HL-60 (cell line): ENCODE measurements around the gene CPVL.

Source experiments
- POLR2AphosphoS5 ChIP-seq: IDR thresholded peaks from 2 replicates; pipeline ENCODE4 v1.6.1; 2012; ENCODE audit warnings: low read depth
- SPI1 ChIP-seq: IDR thresholded peaks from 2 replicates; pipeline ENCODE4 v1.6.1; 2012; ENCODE audit warnings: low read depth, mild to moderate bottlenecking, borderline replicate concordance
- TF ChIP-seq, protein P1 (sequence below): IDR thresholded peaks from one replicate; pipeline ENCODE4 v1.5.1; 2011; ENCODE audit warnings: low read length, control low read depth, inconsistent platforms; ENCODE audit not compliant: insufficient read depth

DNA sequence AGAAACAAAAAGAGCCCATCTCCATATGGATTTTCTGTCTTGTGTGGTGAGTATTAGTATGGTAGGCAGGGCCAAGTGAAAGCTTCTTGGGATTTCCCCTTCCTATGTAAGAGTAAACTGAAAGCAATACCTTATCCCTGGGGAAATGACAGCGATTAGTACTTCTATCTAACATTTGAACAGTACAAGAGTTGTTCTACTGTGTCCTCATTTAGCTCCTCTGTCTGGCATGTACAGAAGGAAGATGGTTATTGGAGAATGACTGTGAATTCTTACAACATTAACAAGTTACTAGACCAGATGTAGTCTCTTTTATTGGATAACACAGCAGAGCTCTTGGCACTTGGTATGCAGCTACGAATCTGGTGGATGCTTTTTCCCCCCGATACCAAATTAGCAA is 170.3 kb downstream of the CPVL start:
- TF ChIP-seq, protein P1, sequence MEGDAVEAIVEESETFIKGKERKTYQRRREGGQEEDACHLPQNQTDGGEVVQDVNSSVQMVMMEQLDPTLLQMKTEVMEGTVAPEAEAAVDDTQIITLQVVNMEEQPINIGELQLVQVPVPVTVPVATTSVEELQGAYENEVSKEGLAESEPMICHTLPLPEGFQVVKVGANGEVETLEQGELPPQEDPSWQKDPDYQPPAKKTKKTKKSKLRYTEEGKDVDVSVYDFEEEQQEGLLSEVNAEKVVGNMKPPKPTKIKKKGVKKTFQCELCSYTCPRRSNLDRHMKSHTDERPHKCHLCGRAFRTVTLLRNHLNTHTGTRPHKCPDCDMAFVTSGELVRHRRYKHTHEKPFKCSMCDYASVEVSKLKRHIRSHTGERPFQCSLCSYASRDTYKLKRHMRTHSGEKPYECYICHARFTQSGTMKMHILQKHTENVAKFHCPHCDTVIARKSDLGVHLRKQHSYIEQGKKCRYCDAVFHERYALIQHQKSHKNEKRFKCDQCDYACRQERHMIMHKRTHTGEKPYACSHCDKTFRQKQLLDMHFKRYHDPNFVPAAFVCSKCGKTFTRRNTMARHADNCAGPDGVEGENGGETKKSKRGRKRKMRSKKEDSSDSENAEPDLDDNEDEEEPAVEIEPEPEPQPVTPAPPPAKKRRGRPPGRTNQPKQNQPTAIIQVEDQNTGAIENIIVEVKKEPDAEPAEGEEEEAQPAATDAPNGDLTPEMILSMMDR: no peak
- TF ChIP-seq SPI1: no peak
- no peak for TF ChIP-seq POLR2AphosphoS5
